ENCODE measurements around the gene CCDC93.
"Not testable (repeated sequence)": the region's sequence is repeated elsewhere in the genome, so short reads cannot be mapped to it uniquely, and the experiment has no call there.

The CCDC93 gene

DNA sequence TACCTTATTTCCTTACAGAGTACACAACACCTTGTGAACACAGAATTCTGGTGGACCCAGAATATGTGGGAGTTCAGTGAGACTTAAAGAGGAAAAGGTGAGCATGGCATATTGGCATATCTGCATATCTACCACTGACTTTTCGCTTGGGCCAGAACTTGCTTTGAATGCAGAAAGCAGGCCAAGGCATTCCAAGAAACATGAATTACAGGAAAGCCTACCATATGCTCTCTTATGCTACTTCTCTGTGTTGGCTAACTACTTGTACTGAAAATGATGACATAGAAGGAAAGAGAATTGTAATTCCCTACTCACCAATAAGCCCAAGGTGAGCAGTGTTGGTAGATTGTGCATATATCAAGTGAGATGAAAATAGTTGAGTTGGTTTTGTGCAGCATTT lies 31.4 kb upstream of the CCDC93 start:
- no peak for DNase-seq

DNA sequence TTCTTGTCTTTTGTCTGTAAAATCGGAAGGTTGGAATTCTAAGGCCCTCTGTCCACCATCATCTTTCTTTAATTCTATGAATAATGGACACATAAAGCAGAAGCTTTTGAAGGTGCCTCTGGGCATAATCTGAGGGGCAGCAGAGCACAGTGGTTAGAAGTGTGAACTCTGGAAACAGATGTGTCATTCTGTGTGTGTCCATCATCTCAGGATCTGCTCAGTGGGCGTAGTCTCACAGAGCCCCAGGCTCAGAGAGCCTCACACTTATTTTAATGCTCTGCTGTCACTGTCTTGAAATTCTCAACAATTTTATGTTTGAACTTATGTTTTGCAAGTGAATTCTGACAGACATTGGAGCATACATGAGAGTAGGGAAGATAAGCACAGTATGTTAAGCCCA lies 31.0 kb upstream of the CCDC93 start:
- no peak for DNase-seq

DNA sequence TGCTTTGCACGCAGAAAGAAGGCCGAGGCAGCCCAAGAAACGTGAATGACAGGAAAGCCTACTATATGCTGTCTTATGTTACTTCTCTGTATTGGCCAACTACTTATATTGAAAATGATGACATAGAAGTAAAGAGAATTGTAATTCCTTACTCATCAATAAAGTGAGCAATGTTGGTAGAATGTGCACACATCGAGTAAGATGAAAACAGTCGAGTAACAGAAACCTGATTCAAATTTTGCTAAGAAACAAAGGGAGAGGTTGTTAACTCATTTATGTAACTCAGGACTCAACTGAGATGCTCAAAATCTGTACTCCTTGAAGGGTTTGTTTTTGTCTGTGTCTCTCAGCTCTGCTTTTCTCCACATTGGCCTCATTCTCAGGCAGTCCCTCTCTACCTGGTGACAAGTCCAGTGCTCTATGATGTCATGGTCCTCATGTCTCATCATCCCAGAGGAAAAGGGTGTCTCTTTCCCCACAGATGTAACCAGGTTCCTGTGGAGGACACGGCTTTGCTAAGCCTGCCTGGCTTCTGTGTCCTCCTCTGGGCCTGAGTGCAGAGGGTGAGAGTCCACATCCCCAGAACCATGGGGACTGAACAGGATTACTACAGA lies 30.3 kb upstream of the CCDC93 start:
- no peak for DNase-seq

DNA sequence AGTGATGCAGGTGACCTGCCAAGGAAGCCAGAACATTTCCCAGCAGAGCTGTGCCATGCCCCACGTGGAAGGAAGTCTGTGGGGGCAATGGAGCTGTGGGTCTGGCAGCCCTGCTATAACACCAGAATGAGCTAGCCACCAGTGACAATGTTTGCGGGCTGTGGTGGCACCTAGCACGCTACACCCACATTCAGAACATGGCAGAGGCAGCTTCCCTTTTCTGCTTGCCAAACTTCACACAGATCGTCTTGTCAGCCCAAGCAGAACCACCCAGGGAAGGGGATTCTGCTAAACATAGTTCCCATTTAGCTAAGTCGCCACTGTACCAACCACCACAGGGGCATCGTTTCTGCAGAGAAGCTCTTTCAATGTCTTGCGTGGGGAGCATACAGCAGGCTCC lies 27.0 kb upstream of the CCDC93 start:
- no peak for DNase-seq

DNA sequence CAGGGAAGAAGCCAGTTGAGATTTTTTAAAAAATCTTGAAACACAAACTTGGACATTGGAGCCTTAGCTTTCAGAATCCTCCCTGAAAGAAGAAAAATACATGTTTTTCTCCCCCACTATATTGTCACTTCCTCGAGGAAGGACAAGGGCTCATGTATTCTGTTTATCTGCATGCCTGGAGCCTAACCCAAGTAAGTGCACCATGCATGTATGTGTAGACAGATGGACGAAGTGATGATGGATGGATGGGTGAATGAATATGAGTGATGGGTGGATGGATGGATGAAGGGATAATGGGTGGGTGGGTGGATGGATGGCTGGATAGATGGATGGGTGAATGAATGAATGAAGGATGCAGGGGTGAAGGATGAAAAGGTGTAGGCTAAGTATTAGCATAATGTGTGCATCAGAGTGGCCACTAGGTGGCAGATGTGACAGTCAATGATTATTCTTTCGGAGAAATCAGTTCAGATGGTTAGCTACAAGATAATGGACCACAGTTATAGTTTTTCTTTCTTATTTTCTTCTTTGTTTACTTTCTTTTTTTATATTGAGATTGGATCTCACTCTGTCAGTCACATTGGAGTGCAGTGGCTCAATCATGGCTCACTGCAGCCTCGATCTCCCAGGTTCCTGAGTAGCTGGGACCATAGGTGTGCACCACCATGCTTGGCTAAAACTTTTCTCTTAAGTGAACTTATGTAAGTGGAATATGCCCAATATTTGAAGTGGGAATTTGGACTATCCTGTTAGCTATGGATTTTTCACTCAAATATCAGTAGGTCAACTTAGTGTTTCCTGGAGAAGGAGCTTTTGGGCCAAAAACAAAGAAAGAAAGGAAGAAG lies 18.5 kb upstream of the CCDC93 start:
- peak; percentile 34 for DNase-seq

DNA sequence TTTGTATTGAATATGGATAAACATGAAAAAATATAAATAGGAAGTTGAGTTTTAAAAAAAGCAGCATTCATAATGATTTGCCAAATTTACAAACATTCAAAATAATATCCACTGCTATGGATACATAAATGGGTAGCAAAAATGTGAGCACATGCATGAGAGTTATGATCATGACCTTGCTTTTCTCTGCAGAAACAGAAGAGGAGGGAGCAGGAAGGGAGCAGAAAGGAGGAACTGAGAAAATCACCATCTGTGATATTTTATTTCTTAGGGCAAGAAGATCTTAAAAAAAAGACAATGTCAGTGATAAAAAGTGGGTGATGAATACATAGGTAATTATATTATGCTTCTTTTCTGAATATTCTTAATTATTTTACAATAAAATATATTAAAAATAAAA lies 17.7 kb upstream of the CCDC93 start:
- no peak for DNase-seq

DNA sequence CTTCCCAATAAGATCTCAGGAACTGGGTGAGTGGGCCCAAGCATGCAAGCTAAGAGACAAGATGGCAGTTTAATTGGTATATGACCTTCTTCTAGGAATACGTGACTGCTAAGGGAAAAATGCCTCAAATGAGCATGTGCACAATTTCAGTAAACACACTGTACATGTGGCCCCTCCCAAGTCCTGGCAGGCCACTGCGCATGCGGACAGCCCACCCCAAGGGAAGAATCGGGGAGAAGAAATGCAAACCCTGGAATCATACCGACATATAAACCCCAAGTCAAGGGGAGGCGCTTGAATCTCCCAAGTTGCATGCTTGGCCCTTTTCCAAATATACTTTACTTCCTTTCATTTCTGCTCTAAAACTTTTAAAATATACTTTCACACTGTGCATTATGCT lies 15.2 kb upstream of the CCDC93 start:
- no peak for DNase-seq

DNA sequence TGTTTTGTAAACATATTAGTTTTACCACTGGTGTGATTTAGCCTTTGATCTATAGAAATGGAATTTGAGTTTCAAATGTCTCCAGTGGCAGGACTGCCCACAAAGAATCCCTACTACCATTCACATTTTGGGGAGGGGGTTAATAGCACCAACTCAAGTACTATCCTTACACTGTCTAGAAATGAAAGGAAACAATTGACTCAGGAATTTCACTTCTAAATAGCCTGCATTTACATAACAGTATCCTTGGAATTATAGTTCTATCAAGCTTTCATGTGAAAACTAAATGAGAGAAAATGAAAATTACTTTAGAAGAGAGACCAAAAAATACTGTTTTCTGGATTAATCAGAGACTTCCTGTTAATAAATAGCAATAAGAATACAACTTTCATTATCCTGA lies 7.5 kb upstream of the CCDC93 start:
- no peak for DNase-seq

DNA sequence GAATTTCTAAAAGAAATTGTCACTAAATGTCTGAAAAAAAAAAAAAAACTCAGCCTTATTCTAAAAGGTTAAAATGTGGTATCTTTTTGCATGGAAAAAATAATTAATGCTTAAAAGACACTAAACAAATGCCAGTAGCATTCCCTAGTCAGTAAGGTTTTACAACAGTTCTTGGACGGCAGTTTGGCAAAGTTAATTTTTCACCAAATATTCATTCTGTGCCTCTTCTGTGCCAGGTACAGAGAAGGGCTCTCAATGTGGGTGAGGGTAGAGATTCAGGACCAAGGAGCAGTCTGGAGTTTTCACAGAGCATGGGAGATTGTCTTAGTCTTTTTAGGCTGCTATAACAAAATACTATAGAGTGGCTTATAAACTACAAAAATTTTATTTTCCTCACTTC lies 6.0 kb upstream of the CCDC93 start:
- no peak for DNase-seq

DNA sequence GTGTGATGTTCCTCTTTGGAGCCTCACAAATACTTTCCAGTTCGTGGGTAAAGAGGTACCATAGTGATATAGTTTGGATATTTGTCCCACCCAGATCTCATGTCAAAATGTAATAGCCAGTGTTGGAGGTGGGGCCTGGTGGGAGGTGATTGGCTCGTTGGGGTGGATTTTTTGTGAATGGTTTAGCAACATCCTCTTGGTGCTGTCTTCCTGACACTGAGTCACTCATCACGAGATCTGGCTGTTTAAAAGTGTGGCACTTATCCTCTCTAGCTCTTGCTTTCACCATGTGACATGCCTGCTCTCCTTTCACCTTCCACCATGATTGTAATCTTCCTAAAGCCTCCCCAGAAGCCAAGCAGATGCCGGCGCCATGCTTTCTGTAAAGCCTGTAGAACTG lies 3.0 kb upstream of the CCDC93 start:
- no peak for DNase-seq

DNA sequence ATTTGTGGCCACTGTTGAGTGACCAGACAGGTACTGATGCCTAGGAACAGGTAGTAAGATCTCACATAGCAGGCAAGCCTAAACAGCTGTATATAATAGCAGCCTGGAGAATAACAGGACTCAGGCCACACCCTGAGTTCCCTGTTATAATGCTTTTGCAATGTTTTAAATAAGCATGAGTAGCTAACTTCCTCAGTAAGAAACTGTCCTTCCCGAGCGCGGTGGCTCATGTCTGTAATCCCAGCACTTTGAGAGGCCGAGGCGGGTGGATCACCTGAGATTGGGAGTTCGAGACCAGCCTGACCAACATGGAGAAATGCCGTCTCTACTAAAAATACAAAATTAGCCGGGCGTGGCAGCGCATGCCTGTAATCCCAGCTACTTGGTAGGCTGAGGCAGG lies 1.9 kb upstream of the CCDC93 start:
- not testable (repeated sequence) for DNase-seq

DNA sequence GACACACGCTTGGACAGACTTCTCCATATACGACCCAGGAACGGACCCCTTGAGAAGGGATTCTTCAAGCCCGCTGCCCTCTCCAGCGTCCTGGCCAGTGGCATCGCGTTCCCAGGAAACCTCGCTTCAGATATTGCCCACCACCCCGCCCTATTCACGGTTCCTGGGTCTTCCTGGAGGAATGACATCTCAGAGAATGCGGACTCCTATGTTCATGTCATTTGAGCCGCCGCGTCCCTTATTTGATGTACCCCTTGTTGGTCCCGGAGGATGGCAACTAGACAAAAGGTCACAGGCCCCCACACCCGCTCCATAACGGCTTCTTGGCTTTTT lies 588 bp upstream of the CCDC93 start:
- peak; percentile 41 for DNase-seq

DNA sequence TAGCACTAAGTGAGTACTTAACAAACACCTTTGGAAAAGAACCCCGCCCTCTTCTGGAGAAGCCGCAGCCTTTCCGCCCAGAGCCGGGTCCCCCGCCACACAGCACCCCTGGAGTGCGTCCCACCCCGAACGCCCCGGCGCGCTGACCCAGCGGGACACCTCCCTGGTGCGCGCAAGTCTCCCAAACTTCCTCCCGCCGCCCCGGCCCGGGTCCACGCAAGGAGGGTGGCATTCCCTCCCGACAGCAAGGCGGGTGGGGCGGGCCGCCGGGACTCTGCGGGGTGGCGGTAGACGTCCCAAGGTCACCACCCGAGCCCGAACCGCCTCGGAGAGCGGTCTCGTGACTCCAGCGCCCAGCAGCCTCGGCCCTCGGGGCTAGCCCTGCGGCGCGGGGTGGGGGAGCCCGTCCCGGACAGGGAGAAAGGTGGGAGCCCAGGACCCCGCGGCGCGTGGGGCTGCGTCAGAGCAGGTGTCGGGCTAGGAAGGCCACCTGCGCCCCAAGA lies 598 bp downstream of the CCDC93 start:
- DNase-seq = peak; percentile 59

DNA sequence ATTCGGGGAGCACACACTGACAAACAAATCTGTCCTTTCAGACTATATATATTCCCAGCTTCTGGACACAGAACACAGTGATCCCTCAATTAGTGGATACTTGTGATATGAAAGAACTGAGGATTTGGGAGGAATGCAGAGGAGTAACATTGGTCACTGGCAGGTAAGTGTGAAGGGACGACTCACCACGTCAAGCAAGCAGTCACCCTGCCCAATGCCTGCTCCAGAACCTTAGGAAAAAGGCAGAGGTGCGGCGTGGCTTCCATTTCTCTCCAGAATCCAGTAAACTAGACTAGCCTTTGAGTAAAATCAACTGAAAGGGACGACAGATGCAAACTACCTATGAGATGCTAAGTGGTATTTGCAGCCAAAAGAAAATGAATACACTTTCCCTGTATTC lies 1.1 kb downstream of the CCDC93 start:
- no peak for DNase-seq

DNA sequence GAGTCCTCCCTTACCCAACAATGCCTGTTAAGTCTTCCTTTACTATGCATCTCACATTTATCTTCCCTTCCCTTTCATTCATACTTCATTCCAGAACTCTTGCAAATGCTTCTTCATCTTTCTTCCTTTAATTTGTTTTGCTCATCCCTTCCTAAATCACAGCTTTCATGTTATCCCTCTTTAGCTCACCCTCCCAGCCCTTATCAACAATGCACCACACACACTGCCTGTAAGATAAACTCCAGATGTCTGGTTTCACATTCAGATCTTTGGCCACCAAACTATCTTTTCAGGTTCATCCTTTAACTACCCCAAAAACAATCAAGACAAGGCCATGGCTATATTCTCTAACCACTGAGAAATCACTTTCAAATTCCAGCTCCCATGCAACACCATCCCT lies 3.4 kb downstream of the CCDC93 start:
- DNase-seq = no peak

DNA sequence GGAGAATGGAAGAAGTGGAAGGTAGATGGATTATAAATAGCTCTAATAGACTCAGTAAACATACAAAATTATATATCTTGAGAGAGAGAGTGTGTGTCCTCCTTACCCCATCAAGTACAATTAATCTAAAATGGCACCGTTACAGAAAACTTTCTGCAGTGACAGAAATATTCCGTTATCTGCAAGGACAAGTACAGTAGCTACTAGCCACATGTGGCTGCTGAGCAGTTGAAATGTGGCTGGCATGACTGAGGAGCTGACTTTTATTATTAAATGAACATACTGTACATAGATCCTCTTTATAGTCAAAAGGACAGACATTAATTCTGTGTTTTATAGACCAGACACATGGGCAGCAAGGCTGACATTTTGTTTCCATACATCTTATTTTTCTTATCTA lies 7.0 kb downstream of the CCDC93 start:
- no peak for DNase-seq

DNA sequence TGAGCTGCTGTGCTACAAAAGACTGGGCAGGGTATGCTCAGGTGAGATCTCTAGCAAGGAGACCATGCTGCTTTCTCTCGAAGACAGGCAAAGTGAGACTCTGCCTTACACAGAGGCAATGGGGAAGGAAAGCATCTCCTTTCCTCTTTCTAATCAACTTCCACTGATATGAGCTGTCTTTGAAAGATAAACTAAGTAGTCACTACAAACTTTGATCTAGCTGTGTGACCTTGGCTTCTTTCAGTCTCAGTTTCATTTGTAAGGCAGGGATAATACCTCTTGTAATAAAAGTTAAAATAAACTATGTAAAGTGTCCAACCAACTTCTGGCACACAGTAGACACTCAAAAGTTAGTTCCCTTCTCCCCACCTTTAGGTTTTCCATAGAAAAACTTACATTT lies 7.5 kb downstream of the CCDC93 start:
- DNase-seq = no peak

DNA sequence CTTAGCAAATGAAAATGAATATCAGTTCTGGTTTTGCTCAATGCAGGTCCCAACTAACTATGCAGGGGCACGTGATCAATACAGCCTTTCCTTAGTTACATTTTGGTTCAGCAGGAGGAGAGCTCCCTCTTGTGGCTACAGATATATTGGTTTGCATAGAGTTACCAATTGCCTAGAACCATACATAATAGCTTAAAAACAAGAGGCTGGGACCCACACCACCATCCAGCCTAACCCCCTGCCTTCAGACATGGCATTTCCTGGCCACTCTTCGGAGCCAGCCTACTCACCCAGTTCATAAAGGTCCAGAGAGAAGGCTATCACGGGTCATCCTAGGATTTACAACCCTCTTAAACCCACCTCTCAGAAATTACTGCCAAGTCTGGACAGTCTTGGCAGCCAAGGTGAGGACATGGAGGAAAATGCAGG lies 10.5 kb downstream of the CCDC93 start:
- peak; percentile 58 for DNase-seq

DNA sequence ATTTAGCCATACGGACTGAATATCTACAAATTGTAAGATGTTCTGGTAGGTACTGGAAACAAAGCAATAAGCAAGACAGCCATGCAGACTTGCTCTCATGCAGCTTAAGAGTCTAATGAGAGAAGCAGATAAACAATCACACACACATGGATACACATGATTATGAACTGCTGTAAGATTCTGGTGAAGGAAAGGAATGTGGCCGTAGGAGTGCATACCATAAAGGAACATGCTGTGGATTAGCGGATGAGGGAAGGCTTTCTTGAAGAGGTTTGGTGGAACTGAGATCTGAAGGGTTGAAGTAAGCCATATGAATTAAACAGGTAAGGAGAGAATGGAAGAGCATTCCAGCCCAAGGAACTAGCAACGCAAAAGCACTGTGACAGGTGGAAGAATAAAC lies 13.8 kb downstream of the CCDC93 start:
- DNase-seq = no peak

DNA sequence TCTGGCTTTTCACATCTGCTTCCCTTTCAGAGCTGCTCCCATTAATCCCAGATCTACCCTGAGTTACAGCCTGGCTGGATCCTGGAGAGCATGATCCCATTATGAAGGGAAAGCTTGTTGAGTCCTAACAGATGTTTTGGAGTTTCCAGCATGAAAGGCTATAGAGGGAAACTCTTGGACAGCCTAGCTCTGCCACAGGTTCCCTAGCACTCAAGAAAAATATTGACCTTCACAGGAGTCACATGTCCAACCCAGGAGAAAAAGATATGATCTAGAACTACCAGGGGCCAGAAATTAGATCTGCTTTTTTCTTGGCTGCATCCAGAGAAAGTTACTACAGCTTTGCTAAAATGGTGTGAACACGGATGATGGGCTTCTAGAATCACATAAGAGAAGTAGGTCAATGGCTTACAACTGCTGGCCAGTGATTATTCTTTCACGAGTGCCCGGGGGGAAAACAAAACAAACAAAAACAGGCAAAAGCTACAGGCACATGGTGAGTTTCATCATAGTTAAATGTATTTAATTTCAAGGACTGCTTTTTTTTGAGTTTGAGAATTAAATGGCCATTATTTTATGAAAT lies 15.9 kb downstream of the CCDC93 start:
- no peak for DNase-seq

DNA sequence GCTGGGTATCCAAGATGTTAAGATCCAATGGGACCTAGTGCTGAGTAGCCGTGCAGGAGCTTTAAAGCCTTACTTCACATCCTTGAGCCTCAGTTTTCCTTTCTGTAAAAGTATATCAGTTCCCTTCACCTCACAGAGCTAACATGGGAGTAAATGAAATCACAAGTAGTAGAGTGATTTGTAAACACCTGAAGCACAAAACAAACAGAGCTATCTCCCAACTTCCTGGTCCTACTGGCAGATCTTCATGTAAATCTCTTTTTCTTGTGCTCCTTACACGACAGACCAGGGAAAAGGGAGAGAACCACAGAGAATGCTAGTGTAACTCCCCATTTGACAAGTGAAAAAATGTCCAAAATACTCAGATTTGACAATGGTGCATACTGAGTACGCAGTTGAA lies 17.3 kb downstream of the CCDC93 start:
- no peak for DNase-seq

DNA sequence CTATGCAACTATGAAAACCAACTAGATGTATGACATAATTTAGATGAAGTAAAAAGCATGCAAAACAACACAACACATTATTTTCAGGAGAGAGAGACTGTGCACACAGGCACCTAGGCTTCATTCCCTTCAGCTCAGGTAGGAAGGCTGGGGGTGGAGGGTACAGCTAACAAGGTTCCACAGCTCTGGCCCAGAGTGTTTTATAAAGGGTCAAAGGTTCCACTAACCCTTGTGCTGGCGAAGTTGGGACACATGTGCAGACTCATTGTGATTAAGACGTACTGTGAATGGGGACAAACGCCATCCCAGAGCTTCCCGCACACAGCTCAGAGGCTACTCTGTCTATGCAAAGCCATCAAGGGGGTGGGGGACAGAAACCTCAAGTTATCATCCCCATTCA lies 19.1 kb downstream of the CCDC93 start:
- DNase-seq = no peak

DNA sequence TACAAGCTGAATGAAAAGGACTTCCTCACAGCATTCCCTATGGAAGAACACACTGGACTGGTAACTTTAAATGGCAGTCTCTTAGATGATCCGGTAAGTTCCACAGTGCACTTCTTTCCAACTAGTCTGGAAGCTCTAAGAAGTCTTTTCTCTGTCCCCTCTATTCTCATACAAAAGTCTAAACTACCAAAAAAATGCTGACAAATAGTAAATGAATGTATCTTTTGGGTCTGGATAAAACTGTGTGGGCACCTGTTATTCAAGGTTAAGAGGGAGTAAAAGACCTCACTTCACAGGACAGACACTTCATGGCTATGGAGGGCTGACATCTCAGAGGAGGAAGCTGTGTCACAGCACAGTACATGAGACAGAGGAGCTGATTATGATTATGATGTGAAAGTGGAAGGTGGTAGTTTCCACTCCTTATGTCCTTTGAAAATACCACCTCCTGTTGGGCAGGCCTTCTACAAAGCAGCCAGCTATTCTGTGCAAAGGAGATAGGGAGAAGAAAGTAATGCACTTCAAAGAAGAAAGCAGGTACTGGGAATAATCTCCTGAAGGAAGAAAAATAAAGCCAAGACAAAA lies 23.9 kb downstream of the CCDC93 start:
- DNase-seq = no peak

DNA sequence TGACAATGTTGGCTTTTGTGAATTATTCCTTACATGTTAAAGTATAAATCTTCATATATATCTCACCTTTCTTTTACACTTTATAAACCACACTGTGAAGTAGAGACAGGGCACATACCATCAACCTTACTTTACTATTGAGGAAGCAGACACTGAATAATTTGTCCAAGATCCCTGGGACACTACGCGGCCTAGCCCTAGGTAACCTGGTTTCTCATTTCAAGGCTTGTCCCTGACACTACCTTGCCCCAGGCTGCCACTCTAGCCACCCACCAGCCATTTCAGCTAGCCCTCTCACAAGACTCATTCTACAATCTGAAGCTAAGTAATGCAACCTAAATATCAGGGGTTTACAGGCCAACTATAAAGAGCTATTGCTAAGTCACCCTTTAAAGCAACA lies 26.7 kb downstream of the CCDC93 start:
- DNase-seq = no peak

Measured in NCI-H69 (cell line).